Measurements from ENCODE around the gene NET1.

NET1 gene

GRCh38 chr10:5486853-5487235 is 74.5 kb downstream of the NET1 start:
- no peak for DNase-seq

GRCh38 chr10:5488272-5489161 is 76.2 kb downstream of the NET1 start:
- DNase-seq: no peak

- DNase-seq: no peak
Measured at GRCh38 chr10:5490032-5490431, 77.7 kb downstream of the NET1 start.

GRCh38 chr10:5490698-5491464 is 78.5 kb downstream of the NET1 start:
- no peak for DNase-seq

GRCh38 chr10:5491477-5491876 is 79.1 kb downstream of the NET1 start:
- no peak for DNase-seq

- DNase-seq: no peak
Measured at GRCh38 chr10:5492322-5492855, 80.0 kb downstream of the NET1 start.

- no peak for DNase-seq
Measured at GRCh38 chr10:5492929-5493576, 80.7 kb downstream of the NET1 start.

GRCh38 chr10:5493691-5494090 is 81.3 kb downstream of the NET1 start:
- no peak for DNase-seq

GRCh38 chr10:5494611-5495010 is 82.3 kb downstream of the NET1 start:
- DNase-seq: no peak

GRCh38 chr10:5496261-5497250 is 84.2 kb downstream of the NET1 start:
- DNase-seq: no peak

GRCh38 chr10:5497289-5497688 is 84.9 kb downstream of the NET1 start:
- DNase-seq: no peak

- DNase-seq: no peak
Measured at GRCh38 chr10:5497948-5498730, 85.8 kb downstream of the NET1 start.

GRCh38 chr10:5498791-5499492 is 86.6 kb downstream of the NET1 start:
- no peak for DNase-seq

- no peak for DNase-seq
Measured at GRCh38 chr10:5499493-5500140, 87.3 kb downstream of the NET1 start, which contains the start of gene CALML5. Gene CALML5 (minus strand): TSS chr10:5499570. CDS start chr10:5499438, 132 bp downstream.

- no peak for DNase-seq
Measured at GRCh38 chr10:5500162-5500670, 87.9 kb downstream of the NET1 start.

- DNase-seq: no peak
Measured at GRCh38 chr10:5500910-5501309, 88.6 kb downstream of the NET1 start.

- DNase-seq: no peak
Measured at GRCh38 chr10:5502061-5502521, 89.7 kb downstream of the NET1 start.

GRCh38 chr10:5502571-5503476 is 90.5 kb downstream of the NET1 start:
- no peak for DNase-seq
